Measurements from ENCODE around the gene TMTC4. TPM values are rescaled to one million over a fixed set of nuclear protein-coding genes. Genes with fewer than 3 reads are reported as not detected.

Gene TMTC4
- total RNA-seq, 1 experiment from 2014 or later, result 28.1 TPM

DNA sequence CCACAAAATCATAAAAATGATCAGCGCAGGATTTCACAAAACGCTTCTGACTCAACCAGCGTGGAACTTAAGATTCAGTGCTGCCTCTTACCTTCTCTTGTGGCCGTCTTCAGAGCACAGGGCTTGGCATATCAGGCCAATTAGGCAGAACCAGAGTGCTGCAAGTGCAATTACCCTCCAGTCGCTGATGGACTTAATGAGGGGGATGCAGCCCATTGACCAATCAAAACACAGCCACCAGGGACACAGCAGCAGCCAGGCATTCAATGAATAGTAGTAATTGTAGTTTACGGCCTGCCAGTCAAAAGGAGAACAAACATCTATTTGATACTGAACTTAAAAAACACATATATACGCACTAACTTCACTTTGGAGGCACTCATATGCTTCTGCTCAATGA lies 38.2 kb downstream of the TMTC4 start:
- no peak overlapping the region for H3K56ac ChIP-seq (ENCODE audit: insufficient read length, low read depth, low read length)
- no peaks in the 10 kb centered on the region for H3K27me3 Mint-ChIP-seq (ENCODE audit: low read depth)
- H3T11ph ChIP-seq (ENCODE audit: low read length), result no peak overlapping the region
- H3K27ac ChIP-seq (ENCODE audit: insufficient read length, low read depth, low read length), result no peak overlapping the region
- H3K4me2 ChIP-seq (ENCODE audit: insufficient read depth, insufficient read length, low read length), result no peak overlapping the region
- H3K9me3 ChIP-seq (ENCODE audit: control insufficient read depth, low read depth, low read length), result no peaks in the 10 kb centered on the region
- no peak overlapping the region for H4K91ac ChIP-seq (ENCODE audit: insufficient read length, low read depth, low read length)
- WGBS (ENCODE audit: extremely low coverage, insufficient read length, low lambda C conversion rate), result no CpG with 5 or more reads among the region's 7 CpGs
- H3K9ac ChIP-seq (ENCODE audit: extremely low read depth, insufficient read length, low read length), result no peak overlapping the region
- peaks cover 37 to 57% (median 49%) of the 10 kb centered on the region in 3 experiments; a peak in 6 of 7 replicates for H3K36me3 Mint-ChIP-seq (ENCODE audit: insufficient read depth in 1 of 3, low read depth in 3 of 3)
- no peak overlapping the region for H2BK20ac ChIP-seq (ENCODE audit: low read depth, low read length, poor library complexity, severe bottlenecking)
- TF ChIP-seq, protein P1, sequence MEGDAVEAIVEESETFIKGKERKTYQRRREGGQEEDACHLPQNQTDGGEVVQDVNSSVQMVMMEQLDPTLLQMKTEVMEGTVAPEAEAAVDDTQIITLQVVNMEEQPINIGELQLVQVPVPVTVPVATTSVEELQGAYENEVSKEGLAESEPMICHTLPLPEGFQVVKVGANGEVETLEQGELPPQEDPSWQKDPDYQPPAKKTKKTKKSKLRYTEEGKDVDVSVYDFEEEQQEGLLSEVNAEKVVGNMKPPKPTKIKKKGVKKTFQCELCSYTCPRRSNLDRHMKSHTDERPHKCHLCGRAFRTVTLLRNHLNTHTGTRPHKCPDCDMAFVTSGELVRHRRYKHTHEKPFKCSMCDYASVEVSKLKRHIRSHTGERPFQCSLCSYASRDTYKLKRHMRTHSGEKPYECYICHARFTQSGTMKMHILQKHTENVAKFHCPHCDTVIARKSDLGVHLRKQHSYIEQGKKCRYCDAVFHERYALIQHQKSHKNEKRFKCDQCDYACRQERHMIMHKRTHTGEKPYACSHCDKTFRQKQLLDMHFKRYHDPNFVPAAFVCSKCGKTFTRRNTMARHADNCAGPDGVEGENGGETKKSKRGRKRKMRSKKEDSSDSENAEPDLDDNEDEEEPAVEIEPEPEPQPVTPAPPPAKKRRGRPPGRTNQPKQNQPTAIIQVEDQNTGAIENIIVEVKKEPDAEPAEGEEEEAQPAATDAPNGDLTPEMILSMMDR (conservative IDR thresholded peaks at IDR 0.05), result no peak
- H3K23me2 ChIP-seq (ENCODE audit: insufficient read length, low read depth, low read length, poor library complexity, severe bottlenecking), result no peaks in the 10 kb centered on the region
- no peak overlapping the region for H3K4me3 Mint-ChIP-seq
- no peak overlapping the region for H3K14ac ChIP-seq (ENCODE audit: insufficient read depth, low read length)
- H4K20me1 ChIP-seq (ENCODE audit: control insufficient read depth, insufficient read depth, insufficient read length), result no peaks in the 10 kb centered on the region
- H2AFZ ChIP-seq (ENCODE audit: low read length), result no peak overlapping the region
- H3K4me1 Mint-ChIP-seq, result no peaks in the 10 kb centered on the region
- DNase-seq, result no peak
- no peak overlapping the region for H3K27ac Mint-ChIP-seq
- H4K8ac ChIP-seq (replicated peaks; ENCODE audit: insufficient read length, low read depth, low read length), result no peak overlapping the region
- H3K79me1 ChIP-seq (ENCODE audit: insufficient read depth, low read depth, low read length, poor library complexity, severe bottlenecking), result no peaks in the 10 kb centered on the region
- no peaks in the 10 kb centered on the region for H3K79me2 ChIP-seq (ENCODE audit: insufficient read depth, low read length)
- no peak overlapping the region for H2BK5ac ChIP-seq (ENCODE audit: insufficient read length, low read length)
- H3K18ac ChIP-seq (ENCODE audit: insufficient read length, low read depth, low read length), result no peak overlapping the region
- no peak overlapping the region for H3K4ac ChIP-seq (ENCODE audit: low read depth, low read length)
- no peak overlapping the region for H4K5ac ChIP-seq (ENCODE audit: insufficient read length, low read depth, low read length)
- no peak overlapping the region for H2AK5ac ChIP-seq (ENCODE audit: insufficient read length, low read length)
- H2BK12ac ChIP-seq (ENCODE audit: insufficient read length, low read depth, low read length), result no peak overlapping the region
- H3K9me3 Mint-ChIP-seq, result no peaks in the 10 kb centered on the region
- no peaks in the 10 kb centered on the region for H3K4me1 ChIP-seq (ENCODE audit: insufficient read depth, low read length)
- no peaks in the 10 kb centered on the region for H3K27me3 ChIP-seq (ENCODE audit: insufficient read depth, low read length)
- no peak overlapping the region for H3K23ac ChIP-seq (ENCODE audit: insufficient read length, low read depth, low read length)
- no peak overlapping the region for H2BK120ac ChIP-seq (ENCODE audit: low read depth, low read length, poor library complexity, severe bottlenecking)
- no peak overlapping the region; the same call in 1 of the 2 replicates for H2BK15ac ChIP-seq (ENCODE audit: low read depth, low read length)
